Skeletal muscle satellite cell (primary cell): ENCODE data around the gene SH3RF1.

Source experiments
- H3K27me3 ChIP-seq: 2 replicates; pipeline ENCODE4 v1.7.0; 2013; ENCODE audit warnings: low read length; ENCODE audit not compliant: control insufficient read depth, insufficient read depth
- H3K36me3 ChIP-seq: 2 replicates; pipeline ENCODE4 v1.7.0; 2013; ENCODE audit warnings: mild to moderate bottlenecking, control low read depth, low read length; ENCODE audit not compliant: insufficient read depth
- H3K4me1 ChIP-seq: 2 replicates; pipeline ENCODE4 v1.7.0; 2013; ENCODE audit warnings: low read length; ENCODE audit not compliant: control insufficient read depth, insufficient read depth
- H3K4me2 ChIP-seq: 2 replicates; pipeline ENCODE4 v1.7.0; 2013; ENCODE audit warnings: mild to moderate bottlenecking, low read length
- H3K4me3 ChIP-seq: 2 replicates; pipeline ENCODE4 v1.7.0; 2013; ENCODE audit warnings: low read length
- H3K9ac ChIP-seq: 2 replicates; pipeline ENCODE4 v1.7.0; 2013; ENCODE audit warnings: mild to moderate bottlenecking, low read depth, low read length, moderate library complexity
- H3K9me3 ChIP-seq: replicated peaks from 2 replicates; pipeline ENCODE4 v1.7.0; 2013; ENCODE audit warnings: mild to moderate bottlenecking, control low read depth, low read length

Gene SH3RF1

GRCh38 chr4:169089004-169089403 is 181.8 kb downstream of the SH3RF1 start:
- H3K4me1 ChIP-seq = no peaks in the 10 kb centered on the region
- H3K4me3 ChIP-seq = no peak overlapping the region
- peaks cover 47% of the 10 kb centered on the region for H3K36me3 ChIP-seq
- H3K9ac ChIP-seq = no peak overlapping the region
- no peaks in the 10 kb centered on the region for H3K9me3 ChIP-seq
- no peaks in the 10 kb centered on the region for H3K27me3 ChIP-seq
- no peak overlapping the region for H3K4me2 ChIP-seq

DNA sequence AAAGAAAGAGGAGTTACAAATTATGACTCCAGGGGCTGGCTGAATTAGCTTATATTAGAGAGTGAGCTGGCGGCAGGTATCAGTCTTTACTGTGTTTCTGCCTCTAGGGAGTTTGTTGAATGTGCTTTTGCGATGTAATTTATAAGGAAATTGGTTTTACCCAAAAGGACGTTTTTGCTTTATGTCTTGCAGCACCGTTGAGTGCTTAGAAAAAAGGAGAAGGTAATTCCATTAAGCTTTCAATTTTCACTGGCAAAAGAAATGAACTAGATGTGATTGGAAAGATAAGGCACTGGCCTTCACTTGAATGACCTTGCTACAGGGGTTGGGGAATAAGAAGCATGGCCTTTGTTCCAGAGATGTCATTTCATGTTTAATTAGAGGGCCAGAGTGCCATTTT is 185.8 kb downstream of the SH3RF1 start:
- Histone ChIP-seq H3K9me3 (no peaks in the 10 kb centered on the region), H3K4me2 (no peak overlapping the region), H3K9ac (no peak overlapping the region), H3K4me1 (peaks cover 16% of the 10 kb centered on the region), H3K36me3 (peaks cover 23% of the 10 kb centered on the region), H3K27me3 (no peaks in the 10 kb centered on the region), H3K4me3 (no peak overlapping the region)

- Histone ChIP-seq H3K9me3 (no peaks in the 10 kb centered on the region), H3K4me3 (no peak overlapping the region), H3K27me3 (no peaks in the 10 kb centered on the region), H3K9ac (peak overlapping the region; percentile 24), H3K4me2 (peak overlapping the region; percentile 73), H3K4me1 (peaks cover 22% of the 10 kb centered on the region), H3K36me3 (peaks cover 3% of the 10 kb centered on the region)
Measured at GRCh38 chr4:169080981-169081380, 189.8 kb downstream of the SH3RF1 start.

DNA sequence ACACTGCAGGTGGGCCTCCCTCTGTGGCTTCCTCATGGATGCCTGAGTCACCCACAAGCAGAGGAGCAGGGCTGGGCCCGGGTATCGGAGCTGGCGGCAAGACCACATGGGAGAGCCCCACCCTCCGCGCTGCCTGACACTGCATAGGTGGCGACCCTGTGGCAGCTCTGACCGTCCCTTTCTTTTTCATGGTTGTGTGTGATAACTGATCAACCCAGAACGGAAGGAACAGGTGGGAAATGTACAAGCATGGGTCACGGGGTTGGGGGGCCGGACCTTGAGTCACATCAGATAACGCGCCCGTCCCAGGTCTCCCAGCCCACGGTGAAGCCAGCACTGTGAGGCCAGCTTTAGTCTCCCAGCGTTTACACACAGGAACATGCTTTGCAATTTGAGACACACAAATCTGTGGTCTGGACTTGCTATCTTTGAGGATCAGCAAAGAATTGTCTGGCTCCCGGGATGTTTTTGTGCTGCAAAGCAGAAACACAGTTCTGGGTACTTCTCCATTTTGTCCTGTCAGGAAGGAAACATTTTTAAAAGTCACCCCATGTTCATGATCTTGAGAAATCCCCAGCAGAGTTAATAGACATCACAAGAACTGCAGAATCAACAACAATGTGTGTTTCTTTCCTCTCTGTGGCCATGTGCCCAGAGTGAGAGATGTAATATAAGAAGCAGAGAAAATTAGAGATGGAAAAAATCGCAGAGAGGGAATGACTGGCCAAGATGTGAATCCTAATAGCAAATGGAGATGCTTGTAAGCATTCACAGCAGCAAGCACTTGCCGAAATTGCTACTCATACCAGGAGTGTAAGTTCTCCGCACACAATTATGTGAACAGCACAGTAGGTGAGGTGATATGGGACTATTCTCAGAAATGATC is 190.6 kb downstream of the SH3RF1 start:
- H3K4me1 ChIP-seq = peaks cover 22% of the 10 kb centered on the region
- no peaks in the 10 kb centered on the region for H3K9me3 ChIP-seq
- H3K27me3 ChIP-seq = no peaks in the 10 kb centered on the region
- peak overlapping the region; percentile 24 for H3K9ac ChIP-seq
- H3K36me3 ChIP-seq = peaks cover 3% of the 10 kb centered on the region
- H3K4me2 ChIP-seq = peak overlapping the region; percentile 73
- no peak overlapping the region for H3K4me3 ChIP-seq

- Histone ChIP-seq H3K9ac (no peak overlapping the region), H3K4me3 (no peak overlapping the region), H3K9me3 (no peaks in the 10 kb centered on the region), H3K27me3 (no peaks in the 10 kb centered on the region), H3K4me2 (no peak overlapping the region), H3K4me1 (peaks cover 22% of the 10 kb centered on the region), H3K36me3 (no peaks in the 10 kb centered on the region)
Measured at GRCh38 chr4:169074117-169074516, 196.6 kb downstream of the SH3RF1 start.

- no peak overlapping the region for H3K4me2 ChIP-seq
- H3K9ac ChIP-seq = no peak overlapping the region
- H3K27me3 ChIP-seq = no peaks in the 10 kb centered on the region
- no peaks in the 10 kb centered on the region for H3K9me3 ChIP-seq
- H3K4me3 ChIP-seq = no peak overlapping the region
- H3K36me3 ChIP-seq = no peaks in the 10 kb centered on the region
- H3K4me1 ChIP-seq = peaks cover 22% of the 10 kb centered on the region
Measured at GRCh38 chr4:169071747-169072146, 199.0 kb downstream of the SH3RF1 start.

GRCh38 chr4:169070895-169071218 is 199.9 kb downstream of the SH3RF1 start:
- Histone ChIP-seq H3K4me3 (no peak overlapping the region), H3K9me3 (no peaks in the 10 kb centered on the region), H3K4me2 (peak overlapping the region; percentile 67), H3K36me3 (no peaks in the 10 kb centered on the region), H3K9ac (peak overlapping the region; percentile 43), H3K4me1 (peaks cover 22% of the 10 kb centered on the region), H3K27me3 (no peaks in the 10 kb centered on the region)

GRCh38 chr4:169070071-169070894 is 200.5 kb downstream of the SH3RF1 start:
- Histone ChIP-seq H3K27me3 (no peaks in the 10 kb centered on the region), H3K9ac (peak overlapping the region; percentile 43), H3K9me3 (no peaks in the 10 kb centered on the region), H3K36me3 (no peaks in the 10 kb centered on the region), H3K4me1 (peaks cover 22% of the 10 kb centered on the region), H3K4me3 (peak overlapping the region; percentile 41), H3K4me2 (peak overlapping the region; percentile 67)

- Histone ChIP-seq H3K27me3 (no peaks in the 10 kb centered on the region), H3K4me1 (peaks cover 22% of the 10 kb centered on the region), H3K4me3 (no peak overlapping the region), H3K9me3 (no peaks in the 10 kb centered on the region), H3K9ac (no peak overlapping the region), H3K4me2 (no peak overlapping the region), H3K36me3 (no peaks in the 10 kb centered on the region)
Measured at GRCh38 chr4:169068423-169068822, 202.3 kb downstream of the SH3RF1 start.

DNA sequence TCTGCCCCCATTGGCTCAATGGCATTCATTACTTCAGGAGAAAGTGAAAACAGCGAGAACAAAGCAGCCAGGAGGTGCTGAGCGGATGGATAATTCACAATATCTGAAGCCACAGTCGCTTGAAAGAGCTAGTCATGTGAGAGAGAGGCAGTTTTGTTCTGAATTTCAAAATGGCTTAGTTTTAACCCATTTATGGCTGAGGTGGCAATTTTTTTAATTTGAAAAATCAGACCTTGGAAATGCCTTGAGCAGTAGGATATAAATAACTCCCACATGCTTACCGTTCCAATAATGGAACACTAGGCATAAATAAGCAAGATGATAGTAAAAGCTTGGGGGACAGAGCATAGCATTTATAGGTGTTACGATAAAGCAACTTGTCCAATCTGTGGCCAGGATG is 203.8 kb downstream of the SH3RF1 start:
- Histone ChIP-seq H3K9me3 (no peaks in the 10 kb centered on the region), H3K4me3 (no peak overlapping the region), H3K27me3 (no peaks in the 10 kb centered on the region), H3K4me1 (peaks cover 31% of the 10 kb centered on the region), H3K36me3 (no peaks in the 10 kb centered on the region), H3K9ac (no peak overlapping the region), H3K4me2 (no peak overlapping the region)

DNA sequence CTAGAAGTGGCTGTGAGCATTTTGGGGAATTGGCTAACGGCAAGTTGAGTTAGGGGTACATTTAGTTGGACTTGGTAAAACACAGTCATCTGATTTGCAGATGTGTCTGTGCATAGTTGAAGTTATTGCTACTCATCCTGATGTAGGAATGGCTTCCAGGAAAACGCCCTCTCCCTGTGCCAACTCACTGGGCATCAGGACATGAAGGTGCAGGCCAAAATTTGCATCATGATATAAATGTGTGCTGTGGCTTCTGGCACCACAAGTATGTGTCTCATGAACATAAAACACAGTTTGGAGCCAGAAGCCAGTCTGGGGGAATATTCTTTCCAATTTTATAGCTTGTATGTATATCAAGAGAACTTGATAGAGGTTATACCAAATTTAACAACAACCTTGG is 206.5 kb downstream of the SH3RF1 start:
- no peak overlapping the region for H3K4me2 ChIP-seq
- no peaks in the 10 kb centered on the region for H3K36me3 ChIP-seq
- no peaks in the 10 kb centered on the region for H3K9me3 ChIP-seq
- H3K4me1 ChIP-seq = peaks cover 24% of the 10 kb centered on the region
- H3K4me3 ChIP-seq = no peak overlapping the region
- no peak overlapping the region for H3K9ac ChIP-seq
- no peaks in the 10 kb centered on the region for H3K27me3 ChIP-seq
